AG04450 (cell line): Measurements from ENCODE around the gene THAP9. TPM values are rescaled to one million over a fixed set of nuclear protein-coding genes. Genes with fewer than 3 reads are reported as not detected.

Source experiments
- CTCF ChIA-PET: fragments of 300-600, 350-600 bp; formaldehyde crosslinking; extraction: SDS; loops from one replicate; lab custom pipeline; 2022; ENCODE audit warnings: antibody characterized with exemption, inconsistent platforms; lab: Charles Lee
- POLR2A ChIA-PET: fragments of 350-600 bp; formaldehyde crosslinking; extraction: SDS; loops from one replicate; lab custom pipeline; 2021; ENCODE audit warnings: antibody characterized with exemption, inconsistent platforms; lab: Yijun Ruan, JAX
- DNase-seq: peaks from one replicate; pipeline ENCODE4 v3.0.0-alpha.2; 2011; ENCODE audit warnings: low read depth, low spot score
- H3K27ac ChIP-seq: one replicate; pipeline ENCODE4 v1.5.1; 2012; ENCODE audit warnings: low read depth, low read length, control low read depth
- H3K27me3 ChIP-seq: one replicate; pipeline ENCODE4 v1.6.0; 2012; ENCODE audit warnings: low read length; ENCODE audit not compliant: control insufficient read depth, insufficient read depth
- H3K4me3 ChIP-seq: 2 replicates; pipeline ENCODE4 v1.5.1; 2011; ENCODE audit warnings: mild to moderate bottlenecking, low read depth, low read length, control low read depth
- H3K9me3 ChIP-seq: 2 replicates; pipeline ENCODE4 v1.5.1; 2012; ENCODE audit warnings: low read length; ENCODE audit not compliant: control insufficient read depth, insufficient read depth
- CTCF ChIP-seq: IDR thresholded peaks from 2 replicates; pipeline ENCODE4 v1.5.1; 2011; ENCODE audit warnings: low read depth, low read length, control low read depth, inconsistent platforms
- polyA plus RNA-seq: library from polyadenylated mRNA; depleted of rRNA; stranded (reverse); fragments of >200 nt; gene quantifications from 2 replicates; pipeline ENCODE4 v1.2.3, GENCODE V29; 2011; rRNA removed
- small RNA-seq: library from RNA; depleted of rRNA; stranded (forward); fragments of <200 nt; gene quantifications from one replicate; pipeline ENCODE3, GENCODE V24; 2012; ENCODE audit warnings: low read depth; ENCODE audit not compliant: insufficient read length

The THAP9 gene
- polyA plus RNA-seq, 1 experiment: 3.2 TPM

GRCh38 chr4:82969414-82969813 is 68.9 kb downstream of the THAP9 start:
- Histone ChIP-seq H3K27me3 (no peaks in the 10 kb centered on the region), H3K9me3 (no peaks in the 10 kb centered on the region), H3K4me3 (no peak overlapping the region), H3K27ac (no peak overlapping the region)
- CTCF ChIA-PET: interaction anchor here (0.9 to 1.1 kb wide), 2 partner anchors 20 to 104 kb away, joined by 3 to 5 read pairs; no protein-coding TSS in a partner anchor
- POLR2A ChIA-PET: no interaction called here
- no peak for TF ChIP-seq CTCF
- no peak for DNase-seq

Small RNA genes within 50 kb of the gene (small RNA-seq; reads per million reads assigned to genes)
- gene RF00019: not detected

Other genes starting within 250 kb of the THAP9 start
- 11.9 and 13.1 TPM in 2 replicates for gene SCD5, start 101.9 kb upstream of the THAP9 start, polyA plus RNA-seq
- 383 and 436 TPM in 2 replicates for gene SEC31A, start 9.6 kb upstream of the THAP9 start, polyA plus RNA-seq
- 9.6 and 13.9 TPM in 2 replicates for gene LIN54, start 110.1 kb downstream of the THAP9 start, polyA plus RNA-seq
- gene COPS4, start 134.4 kb downstream of the THAP9 start, polyA plus RNA-seq: 59.0 and 78.4 TPM in 2 replicates
- 0.11 and 0.33 TPM in 2 replicates for gene PLAC8, start 214.0 kb downstream of the THAP9 start, polyA plus RNA-seq